Endometrial microvascular endothelial cells (primary cell): ENCODE results near the gene ENHO. TPM values are rescaled to one million over a fixed set of nuclear protein-coding genes. Genes with fewer than 3 reads are reported as not detected.

ENCODE experiments used
- in situ Hi-C: cut with HindIII; loops from 2 replicates; pipeline ENCODE4 v1.10.0; 2017; ENCODE audit warnings: low sequenced_read_pairs, low pct_unique_long_range_greater_than_20kb; ENCODE audit errors: inconsistent ontology term
- total RNA-seq: library from RNA; depleted of rRNA; stranded (reverse); fragments of >200 nt; gene quantifications from one replicate; pipeline ENCODE4 v1.2.3, GENCODE V29; 2015; ENCODE audit errors: inconsistent ontology term

Gene ENHO
- total RNA-seq, 1 donor from 2014 or later, result 0.09 TPM

- in situ Hi-C loops, result no loop called here
These were observed 9.1 kb downstream of the ENHO start for GRCh38 chr9:34513567-34514214.

- in situ Hi-C loops, result no loop called here
These were observed 10.4 kb downstream of the ENHO start for GRCh38 chr9:34512131-34513078.

GRCh38 chr9:34510497-34511468, 12.0 kb downstream of the ENHO start:
- in situ Hi-C loops, result no loop called here

- in situ Hi-C loops, result no loop called here
These were observed 13.8 kb downstream of the ENHO start for GRCh38 chr9:34508951-34509350.

GRCh38 chr9:34508463-34508862, 14.3 kb downstream of the ENHO start:
- in situ Hi-C loops, result no loop called here

- in situ Hi-C loops, result no loop called here
These were observed 14.8 kb downstream of the ENHO start for GRCh38 chr9:34507966-34508365.

GRCh38 chr9:34507556-34507955, 15.2 kb downstream of the ENHO start:
- in situ Hi-C loops, result no loop called here

- in situ Hi-C loops, result no loop called here
These were observed 16.2 kb downstream of the ENHO start for GRCh38 chr9:34506623-34507022.

GRCh38 chr9:34505370-34506120, 17.2 kb downstream of the ENHO start:
- in situ Hi-C loops, result no loop called here

- in situ Hi-C loops, result no loop called here
These were observed 19.4 kb downstream of the ENHO start for GRCh38 chr9:34503406-34503805.

- in situ Hi-C loops, result no loop called here
These were observed 19.9 kb downstream of the ENHO start for GRCh38 chr9:34502891-34503290.

GRCh38 chr9:34502471-34502870, 20.3 kb downstream of the ENHO start:
- in situ Hi-C loops, result no loop called here

GRCh38 chr9:34501889-34502425, 20.8 kb downstream of the ENHO start:
- in situ Hi-C loops, result no loop called here

GRCh38 chr9:34501372-34501771, 21.4 kb downstream of the ENHO start:
- in situ Hi-C loops, result no loop called here

GRCh38 chr9:34500623-34501267, 22.0 kb downstream of the ENHO start:
- in situ Hi-C loops, result no loop called here

- in situ Hi-C loops, result no loop called here
These were observed 23.7 kb downstream of the ENHO start for GRCh38 chr9:34499076-34499475.

GRCh38 chr9:34498553-34498952, 24.2 kb downstream of the ENHO start:
- in situ Hi-C loops, result no loop called here
